ENCODE measurements around the gene APLF.
"Not testable (repeated sequence)": the region's sequence is repeated elsewhere in the genome, so short reads cannot be mapped to it uniquely, and the experiment has no call there.

Gene APLF

DNA sequence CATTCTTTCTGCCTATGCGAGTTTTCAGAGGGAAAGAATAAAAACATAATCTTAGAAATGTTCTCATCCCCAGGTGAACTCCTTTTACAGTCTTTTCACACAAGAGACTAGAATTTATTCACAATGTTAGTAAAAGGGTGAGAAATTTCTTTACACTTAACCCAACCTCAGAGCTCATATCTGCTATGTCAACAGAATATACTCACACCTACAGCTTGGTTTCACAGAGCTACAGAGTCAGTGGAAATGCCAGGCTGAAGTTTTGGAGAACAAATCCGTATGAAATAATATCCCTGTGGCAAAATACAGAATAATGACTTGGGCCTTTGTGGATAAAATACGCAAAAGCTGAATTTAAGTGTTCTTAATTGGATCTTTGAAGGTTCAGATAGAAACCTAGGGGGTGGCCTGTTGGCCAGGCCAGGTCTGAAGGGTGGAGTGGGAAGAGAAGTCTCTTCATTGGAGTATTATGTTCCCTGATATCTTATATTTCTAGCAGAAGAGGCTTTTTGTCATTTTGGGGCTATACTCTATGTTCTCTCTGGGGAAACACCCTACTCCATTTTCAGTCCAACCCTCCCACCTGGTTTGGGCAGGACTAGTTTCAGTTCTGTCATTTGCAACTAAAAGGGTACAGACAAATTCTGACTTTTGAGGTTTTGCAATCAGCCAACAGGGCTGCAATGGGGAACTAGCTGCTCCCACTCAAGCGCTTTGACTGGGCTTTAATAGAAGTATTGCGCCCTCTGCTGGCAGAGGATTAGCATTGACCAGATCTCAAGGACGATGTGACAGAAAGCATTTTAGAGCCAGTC, 26.0 kb upstream of the APLF start:
- DNase-seq (ENCODE audit: low read depth in 2 of 2), result peak; percentile 55 to 65

DNA sequence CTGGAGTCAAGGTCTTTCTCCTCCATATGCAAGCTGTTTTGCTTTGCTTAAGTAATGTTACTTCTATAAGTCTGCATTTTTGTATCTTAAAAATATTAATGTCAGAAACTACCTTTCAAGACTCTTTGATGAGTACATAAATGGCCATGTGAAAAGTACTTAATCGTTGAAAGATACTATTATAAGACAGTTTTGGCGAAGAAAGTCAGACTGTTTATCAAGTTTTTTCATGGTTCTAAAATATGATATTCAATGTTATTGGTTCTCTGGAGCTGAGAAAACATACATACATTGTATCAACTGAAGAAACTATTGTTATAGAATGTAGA, 25.4 kb upstream of the APLF start:
- DNase-seq (ENCODE audit: low read depth in 2 of 2), result no peak

DNA sequence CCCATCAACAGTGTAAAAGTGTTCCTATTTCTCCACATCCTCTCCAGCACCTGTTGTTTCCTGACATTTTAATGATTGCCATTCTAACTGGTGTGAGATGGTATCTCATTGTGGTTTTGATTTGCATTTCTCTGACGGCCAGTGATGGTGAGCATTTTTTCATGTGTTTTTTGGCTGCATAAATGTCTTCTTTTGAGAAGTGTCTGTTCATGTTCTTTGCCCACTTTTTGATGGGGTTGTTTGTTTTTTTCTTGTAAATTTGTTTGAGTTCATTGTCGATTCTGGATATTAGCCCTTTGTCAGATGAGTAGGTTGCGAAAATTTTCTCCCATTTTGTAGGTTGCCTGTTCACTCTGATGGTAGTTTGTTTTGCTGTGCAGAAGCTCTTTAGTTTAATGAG, 21.0 kb upstream of the APLF start:
- DNase-seq (ENCODE audit: low read depth in 2 of 2), result not testable (repeated sequence)

DNA sequence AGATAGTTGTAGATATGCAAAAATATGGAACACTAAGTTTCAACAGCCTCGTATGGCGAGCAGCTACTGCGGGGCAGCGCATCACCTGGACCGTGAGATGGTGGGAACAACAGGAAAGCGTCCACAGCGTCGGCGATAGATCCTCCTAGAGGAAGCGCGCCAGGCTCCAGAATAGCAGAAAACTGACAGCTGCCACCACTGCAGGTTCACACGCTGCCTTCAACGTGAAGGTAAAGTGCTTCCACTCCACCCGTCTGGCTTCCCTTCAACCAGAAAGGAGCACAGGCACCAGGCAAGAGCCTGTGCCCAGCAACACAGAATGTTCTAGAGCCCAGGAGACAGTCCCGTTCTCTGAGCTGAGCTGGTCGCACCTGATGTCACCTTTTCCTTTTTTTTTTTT, 20.3 kb upstream of the APLF start:
- DNase-seq (ENCODE audit: low read depth in 2 of 2), result no peak

DNA sequence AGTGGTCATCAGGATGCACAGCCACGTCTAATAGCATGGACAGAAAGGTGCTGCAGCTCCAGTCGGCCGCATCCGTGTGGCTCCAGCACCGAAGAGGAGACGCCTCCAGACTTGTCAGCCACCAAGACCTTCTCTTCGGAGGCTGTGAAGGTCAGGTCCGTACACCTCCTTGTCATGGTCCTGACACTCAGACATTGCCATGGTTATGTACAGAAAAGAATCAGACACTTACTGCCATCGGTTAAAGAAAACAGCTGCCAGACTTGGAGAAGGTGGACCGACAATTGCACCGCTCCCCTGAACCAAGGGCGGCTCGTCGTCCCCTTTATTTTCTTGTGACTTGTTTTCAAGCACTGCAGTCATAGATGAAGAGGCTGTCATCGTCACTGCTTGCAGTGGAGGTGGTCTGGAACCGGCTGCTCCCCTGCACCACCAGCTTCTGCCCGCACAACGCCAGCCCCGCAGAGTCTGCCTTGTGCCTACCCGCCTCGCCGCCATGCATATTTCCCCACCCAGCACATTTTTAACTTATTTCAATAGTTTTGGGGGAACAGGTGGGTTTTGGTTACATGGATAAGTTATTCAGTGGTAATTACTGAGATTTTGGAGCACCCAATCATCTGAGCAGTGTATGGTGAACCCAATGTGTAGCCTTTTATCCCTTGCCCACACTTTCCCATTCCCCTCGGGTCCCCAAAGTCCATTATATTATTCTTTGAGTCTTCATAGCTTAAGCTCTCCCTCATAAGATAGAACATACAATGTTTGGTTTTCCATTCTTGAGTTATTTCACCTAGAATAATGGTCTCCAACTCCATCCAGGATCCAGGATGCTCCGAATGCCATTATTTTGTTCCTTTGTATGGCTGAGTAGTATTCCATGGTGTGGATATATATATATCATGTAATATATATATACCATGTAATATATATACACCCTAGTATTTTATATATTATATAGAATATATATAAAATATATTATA, 18.4 kb upstream of the APLF start:
- DNase-seq (ENCODE audit: low read depth in 2 of 2), result no peak

DNA sequence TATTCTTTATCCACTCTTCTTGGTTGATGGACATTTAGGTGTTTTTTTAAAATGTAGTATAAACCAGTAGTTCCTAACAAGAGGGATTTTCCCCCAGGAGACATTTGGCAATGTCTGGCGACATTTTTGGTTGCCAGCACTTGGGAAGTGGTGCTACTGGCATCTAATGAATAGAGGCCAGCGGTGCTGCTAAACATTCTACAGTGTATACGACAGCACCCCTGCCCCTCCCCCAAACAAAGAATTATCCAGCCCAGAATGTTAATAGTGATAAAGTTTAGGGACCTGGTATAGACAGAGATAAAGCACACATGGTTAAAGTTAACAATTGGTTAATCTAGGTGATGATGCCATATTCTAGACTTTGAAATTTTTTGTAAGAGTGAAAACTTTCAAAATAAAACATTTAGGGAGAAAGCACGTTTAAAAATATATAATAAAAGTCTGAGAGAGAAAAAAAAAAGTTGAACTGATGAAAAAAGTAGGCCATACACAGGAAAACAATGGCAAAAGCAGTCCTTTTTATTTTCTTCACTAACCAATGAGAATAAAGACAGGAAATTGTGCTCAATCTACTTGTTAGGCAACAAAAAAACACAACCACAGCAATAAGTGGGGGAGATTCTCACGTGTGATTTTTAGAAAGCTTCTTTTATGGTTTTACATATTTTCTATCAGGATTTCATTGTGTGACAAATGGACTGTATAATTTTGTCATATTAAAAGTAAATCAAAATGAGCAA, 15.1 kb upstream of the APLF start:
- DNase-seq (ENCODE audit: low read depth in 2 of 2), result no peak

DNA sequence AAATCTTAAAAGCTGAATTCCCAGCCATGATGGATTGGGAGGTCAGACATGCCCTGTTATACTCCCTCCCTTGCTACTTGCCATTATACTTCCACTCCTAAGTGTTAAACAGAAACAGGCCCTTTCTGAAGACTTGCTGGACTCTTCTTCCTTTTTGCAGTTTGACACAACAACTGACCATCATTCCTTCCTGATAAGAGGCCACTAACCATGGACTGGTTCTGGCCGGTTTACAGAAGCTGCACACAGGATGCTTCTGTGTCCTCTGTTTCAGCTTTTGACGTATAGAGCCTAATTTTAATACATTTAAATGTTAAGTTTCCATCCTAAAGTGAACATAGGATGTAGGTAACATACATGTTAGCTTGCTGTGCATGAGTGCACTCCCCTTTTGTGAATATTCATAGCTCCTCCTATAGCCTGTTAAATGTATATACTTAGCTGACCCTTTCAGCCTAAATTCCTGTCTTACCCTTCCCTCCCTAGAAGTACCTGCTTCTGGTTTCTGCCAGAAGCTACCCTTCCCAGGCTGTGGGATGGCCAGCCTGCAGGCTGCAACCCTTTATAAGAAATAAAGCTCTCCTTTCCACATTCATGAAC, 13.5 kb upstream of the APLF start:
- no peak for DNase-seq (ENCODE audit: low read depth in 2 of 2)

DNA sequence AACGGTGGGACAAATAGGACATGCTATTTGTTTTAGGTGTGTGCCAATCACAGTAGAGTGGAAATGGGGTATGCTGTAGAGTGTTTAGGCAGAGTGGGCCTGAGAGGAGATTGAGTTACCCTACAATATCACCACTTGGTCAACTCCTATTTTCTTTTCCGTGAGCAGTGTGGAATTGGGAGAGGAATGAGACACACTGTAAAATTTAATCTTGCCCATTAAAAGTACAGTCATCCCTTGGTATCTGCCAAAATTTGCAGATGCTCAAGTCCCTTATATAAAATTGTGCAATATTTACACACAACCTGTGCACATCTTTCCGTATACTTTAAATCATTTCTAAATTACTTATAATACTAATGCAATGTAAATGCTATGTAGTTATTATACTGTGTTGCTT, 12.7 kb upstream of the APLF start:
- DNase-seq (ENCODE audit: low read depth in 2 of 2), result no peak

DNA sequence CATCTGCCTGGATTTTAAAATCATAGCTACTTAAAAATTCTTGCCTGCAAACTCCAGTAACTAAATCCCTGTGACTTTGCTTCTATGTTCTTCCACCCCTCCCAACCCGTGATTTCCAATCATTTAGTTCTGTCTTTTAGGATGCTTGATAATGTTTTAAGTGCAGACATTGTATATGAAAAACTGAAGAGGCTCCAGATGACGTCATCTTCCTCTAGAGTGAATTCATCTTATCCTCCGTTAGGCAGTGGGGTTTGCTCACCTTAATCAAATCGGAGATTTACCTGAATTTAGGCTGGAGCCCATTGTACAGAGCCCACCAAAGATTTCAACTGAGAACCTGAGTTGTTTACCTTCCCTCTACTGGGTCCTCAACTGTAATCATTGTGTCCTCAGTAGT, 11.2 kb upstream of the APLF start:
- DNase-seq (ENCODE audit: low read depth in 2 of 2), result no peak

DNA sequence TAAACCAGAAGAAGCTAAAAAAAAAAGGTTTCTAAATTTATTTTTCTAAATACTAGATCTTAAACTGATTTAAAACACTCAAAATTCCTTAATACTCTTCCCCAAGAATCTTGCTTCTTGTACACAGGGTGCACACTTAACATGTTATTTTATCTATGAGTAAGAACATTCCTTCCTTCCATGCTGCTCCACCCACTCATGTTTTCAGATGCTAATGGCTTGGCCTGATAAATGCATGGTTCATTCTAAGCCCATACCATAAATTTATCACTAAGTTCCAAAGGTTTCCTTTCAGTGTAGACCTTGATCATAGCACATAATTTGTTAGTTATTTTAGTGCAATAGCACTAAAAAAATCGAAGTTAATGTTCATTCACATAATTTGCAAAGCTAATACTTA, 8.4 kb upstream of the APLF start:
- no peak for DNase-seq (ENCODE audit: low read depth in 2 of 2)

DNA sequence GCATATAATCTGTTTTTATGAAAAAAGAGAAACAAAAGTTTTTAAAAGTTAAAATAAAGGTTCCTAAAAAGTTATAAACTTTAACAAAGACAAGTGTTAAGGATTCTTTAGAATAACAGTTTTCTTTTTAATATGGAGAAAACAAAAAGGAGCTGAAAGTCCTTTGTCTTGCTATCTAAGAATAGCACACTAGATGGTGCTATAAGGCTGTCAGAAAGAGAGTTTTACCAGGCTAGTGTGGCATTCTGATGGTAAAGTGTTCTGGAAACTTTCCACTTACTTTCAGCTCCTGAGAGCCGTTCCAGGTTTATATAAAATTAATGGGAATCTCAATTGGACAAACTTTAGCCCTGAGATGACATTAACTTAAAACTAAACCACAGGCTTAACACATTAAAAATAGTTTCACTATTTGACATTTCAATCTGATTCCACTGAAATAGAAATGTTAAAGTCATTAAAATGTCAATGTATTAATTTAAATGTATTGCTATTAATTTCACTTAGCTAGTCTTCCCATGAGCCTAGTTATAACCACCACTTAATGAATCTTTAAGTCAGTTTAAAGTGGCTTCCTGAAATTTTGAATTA, 4.0 kb upstream of the APLF start:
- DNase-seq (ENCODE audit: low read depth in 2 of 2), result no peak

DNA sequence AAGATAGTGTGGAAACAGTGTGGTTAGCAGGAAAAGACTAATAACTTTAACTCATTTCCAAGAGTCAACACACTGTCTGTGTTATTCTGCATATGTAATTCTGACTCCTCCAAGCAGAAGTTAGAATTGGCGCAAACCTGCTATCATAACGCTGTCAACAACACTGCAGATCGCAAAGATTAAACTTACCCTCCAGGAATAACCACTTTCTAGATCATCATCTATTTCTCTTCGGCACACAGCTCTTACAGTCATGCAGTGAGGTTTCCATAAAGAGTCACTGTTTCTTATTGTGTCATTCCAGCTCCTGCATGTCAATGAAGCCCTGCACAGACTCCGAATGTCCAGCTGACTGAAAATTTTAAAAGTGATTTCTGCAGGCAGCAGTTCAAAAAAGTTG, 2.7 kb upstream of the APLF start:
- DNase-seq (ENCODE audit: low read depth in 2 of 2), result no peak

DNA sequence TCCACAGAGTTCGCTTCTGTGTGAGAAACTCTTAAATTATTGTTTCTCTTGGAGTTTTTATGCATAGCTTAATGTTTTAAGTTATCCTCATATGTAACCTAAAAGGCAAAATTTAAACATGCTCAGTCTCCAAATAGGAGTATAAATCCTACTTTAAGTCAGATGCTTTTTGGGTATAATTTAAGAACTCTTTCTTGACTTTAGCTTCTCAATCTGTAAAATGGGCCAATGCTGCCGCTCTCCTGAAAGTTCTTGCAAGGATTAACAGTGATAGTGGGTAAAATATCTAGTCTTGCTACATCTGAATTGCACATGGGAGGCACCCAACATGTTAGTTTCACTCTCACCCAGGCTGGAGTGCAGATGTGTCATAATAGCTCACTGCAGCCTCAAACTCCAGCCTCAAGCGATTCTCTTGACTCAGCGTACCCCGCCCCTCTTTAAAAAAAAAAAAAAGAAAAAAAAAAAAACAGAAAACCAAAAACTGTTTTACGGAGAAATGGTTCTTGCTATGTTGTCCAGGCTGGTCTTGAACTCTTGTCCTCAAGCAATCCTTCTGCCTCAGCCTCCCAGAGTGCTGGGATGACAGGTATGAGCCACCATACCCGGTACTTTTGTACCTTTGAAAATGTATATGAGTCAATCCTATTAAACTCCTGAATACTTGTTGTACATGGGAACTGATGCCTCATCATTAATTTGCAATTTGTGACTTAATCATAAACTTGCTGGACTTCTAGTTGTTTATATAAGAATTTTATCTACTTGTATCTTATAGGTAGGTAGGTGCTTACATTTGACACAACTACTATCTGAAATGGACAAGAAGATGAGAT, 2.1 kb upstream of the APLF start:
- DNase-seq (ENCODE audit: low read depth in 2 of 2), result no peak

DNA sequence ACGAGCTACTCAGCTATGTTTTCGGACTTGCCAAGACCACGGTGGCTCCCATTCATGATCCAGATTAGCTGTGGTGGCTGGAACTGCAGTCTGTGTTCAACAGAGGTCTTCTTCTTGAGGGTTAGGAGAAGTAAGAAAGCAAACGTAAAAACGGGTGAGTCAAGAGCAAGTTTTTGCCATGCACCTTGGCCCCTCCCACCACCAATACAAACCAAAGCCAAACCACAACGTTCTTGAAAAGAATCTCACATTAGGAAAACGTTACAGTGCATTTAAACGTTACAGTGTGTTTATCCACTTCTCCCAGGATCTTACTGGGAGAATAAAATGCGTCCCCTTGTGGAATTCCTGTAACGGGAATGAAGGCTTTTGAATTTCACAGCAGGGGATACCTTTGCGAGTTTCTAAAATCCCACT, 1.0 kb upstream of the APLF start:
- peak; percentile 28 for DNase-seq (ENCODE audit: low read depth in 2 of 2)

DNA sequence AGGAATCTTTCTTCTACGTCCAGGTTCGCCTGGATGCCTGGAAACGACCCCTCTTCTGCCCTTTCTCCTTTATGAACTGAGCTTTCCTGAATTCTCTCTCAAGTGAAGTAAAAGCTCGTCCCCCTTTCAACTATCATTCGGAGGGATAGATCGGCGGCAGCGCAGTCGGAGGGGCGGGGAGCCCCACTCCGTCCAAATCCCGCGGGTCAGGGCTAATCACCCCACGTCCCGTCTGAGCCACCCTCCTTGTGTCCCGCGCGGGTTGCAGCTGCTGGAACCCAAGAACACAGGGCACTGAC, 658 bp upstream of the APLF start:
- DNase-seq (ENCODE audit: low read depth in 2 of 2), result no peak

DNA sequence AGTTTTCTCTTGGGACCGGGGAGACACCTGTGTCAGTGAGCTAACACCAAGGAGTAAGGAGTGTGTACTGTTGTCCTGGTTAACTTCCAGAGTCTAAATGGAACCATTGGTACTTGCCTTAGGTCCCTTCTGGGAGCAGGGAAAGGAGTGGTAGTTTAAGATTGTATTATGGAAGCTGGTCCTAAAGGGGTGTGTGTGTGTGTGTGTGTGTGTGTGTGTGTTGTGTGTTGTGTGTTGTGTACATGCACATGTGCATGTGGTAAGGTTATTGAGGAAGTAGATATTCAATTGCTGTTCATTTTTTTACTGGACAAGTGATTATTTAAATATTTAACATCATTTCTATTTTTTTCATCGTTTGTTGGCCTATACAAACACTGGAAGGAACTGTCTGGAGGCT, 1.4 kb downstream of the APLF start:
- DNase-seq (ENCODE audit: low read depth in 2 of 2), result no peak

DNA sequence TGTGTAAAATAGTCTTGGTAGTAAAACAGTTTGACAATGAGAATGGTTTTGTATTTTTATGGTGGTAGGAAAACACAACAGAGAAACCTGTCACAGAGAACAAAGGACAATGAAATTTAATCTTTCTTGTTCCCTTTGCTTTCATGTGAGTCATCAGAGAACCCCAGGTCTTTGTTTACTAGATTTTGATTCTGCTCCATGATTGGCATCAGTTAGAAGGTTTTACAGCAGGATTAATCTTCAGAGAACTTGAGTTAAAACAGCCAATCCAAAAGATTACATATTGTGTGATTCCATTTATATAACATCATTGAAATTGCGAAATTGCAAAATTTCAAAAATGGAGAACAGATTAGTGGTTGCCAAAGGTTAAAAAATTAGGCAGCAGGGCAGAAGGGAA, 2.5 kb downstream of the APLF start:
- DNase-seq (ENCODE audit: low read depth in 2 of 2), result no peak

DNA sequence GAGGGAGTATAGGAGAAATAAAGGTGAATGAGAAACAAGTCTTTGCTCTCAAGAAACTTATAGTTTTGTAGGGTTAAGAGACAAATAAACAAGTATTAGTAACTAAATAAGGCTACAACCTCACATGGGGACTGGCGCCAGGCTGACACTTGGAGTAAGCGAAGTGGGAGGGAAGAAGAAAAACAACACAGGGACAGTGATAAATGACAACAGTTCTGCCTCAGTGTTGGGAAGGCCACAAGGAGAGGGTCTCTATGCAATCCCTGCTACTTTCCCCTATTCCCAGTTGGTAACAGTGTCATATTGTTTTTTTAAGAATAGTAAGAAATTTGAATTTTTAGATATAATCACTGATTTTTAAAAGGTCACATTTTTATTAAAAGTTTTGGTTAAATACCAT, 4.0 kb downstream of the APLF start:
- no peak for DNase-seq (ENCODE audit: low read depth in 2 of 2)

DNA sequence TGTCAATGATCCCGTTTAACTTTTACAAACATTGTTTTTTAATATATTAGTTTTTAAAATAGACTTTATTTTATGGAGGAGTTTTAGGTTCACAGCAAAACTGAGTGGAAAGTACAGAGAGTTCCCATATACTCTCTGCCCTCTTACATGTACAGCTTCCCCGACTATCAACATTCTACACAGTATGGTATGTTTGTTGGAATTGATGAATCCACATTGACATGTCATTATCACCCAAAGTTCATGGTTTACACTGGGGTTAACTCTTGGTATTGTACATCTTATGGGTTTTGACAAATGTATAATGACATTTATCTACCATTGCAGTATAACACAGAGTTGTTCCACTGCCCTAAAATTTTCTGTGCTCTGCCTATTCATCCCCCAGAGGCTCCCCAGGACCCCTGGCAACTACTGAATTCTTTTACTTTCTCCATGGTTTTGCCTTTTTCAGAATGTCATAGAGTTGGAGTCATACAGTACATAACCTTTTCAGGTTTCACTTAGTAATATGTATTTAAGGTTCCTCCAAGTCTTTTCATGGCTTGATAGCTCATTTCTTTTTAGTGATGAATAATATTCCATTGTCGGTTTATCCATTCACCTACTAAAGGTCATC, 5.5 kb downstream of the APLF start:
- no peak for DNase-seq (ENCODE audit: low read depth in 2 of 2)

DNA sequence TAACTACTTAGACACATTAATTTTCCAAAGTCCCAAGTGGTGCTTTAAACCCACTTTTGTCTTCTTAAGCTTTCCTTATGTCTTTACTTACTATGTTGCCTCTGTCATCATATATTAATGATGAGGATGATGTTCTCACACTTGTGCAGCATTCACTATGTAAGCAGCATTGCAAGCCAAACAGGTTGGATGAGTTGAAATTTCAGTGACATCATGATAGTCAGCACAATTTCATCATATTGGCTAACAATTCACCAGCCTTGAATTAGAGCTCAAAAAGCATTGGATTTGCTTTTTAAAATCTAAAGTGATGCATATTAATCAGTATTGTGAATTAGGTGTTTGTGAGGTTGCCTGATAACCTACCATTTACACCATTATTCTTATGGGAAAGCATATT, 7.7 kb downstream of the APLF start:
- DNase-seq (ENCODE audit: low read depth in 2 of 2), result no peak
